ENCODE results near the gene ADCY4. TPM values are rescaled to one million over a fixed set of nuclear protein-coding genes. Genes with fewer than 3 reads are reported as not detected.

ADCY4 gene
- total and polyA plus RNA-seq, 2 of the 13 experiments (the other 11 are each of a cell fraction or from before 2014, with no cell fraction given): 0.03 TPM; not detected in 1

DNA sequence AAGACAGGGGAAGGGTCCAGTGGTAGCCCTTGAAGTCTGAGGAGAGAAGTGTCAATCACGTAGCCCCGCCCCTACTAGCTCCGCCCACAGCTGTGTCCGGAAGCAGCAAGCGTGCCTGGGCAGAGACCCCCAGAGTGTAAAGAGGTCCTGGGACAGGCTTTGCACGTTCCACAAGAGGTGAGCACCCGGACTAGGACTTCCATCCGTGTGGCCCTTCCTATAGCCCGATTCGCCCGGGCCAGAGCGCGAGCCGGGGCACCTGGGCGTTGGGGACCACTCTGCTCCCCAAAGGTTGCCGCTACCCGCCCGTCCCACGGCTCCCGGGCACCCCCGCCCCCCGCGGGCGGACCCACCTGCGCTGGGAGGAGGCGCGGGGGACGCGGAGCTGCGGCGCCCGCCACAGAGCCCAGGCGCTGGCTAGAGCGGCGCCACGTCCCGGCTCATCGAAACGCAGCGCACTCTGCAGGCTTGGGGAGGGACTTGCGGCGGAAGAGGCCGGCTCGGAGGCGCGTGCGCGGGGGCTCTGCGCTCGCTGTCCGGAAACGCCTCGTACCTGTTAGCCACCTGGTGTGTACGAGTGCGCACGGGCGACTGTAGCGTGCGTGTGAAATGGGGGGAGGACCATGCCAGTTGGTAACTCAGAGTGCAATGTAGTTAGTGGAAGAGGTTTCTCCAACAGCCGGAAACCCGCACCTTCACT, 63.6 kb downstream of the ADCY4 start, which contains the start of gene RABGGTA (continued):
- TF ChIP-seq MXD1 (CRISPR knock-in tag; IDR thresholded peaks at IDR 0.05) (peak; percentile 100), TCF7L2 (IDR thresholded peaks at IDR 0.05; ENCODE audit: low read depth, low read length) (no peak), MYNN (CRISPR knock-in tag; IDR thresholded peaks at IDR 0.05; ENCODE audit: low read depth) (peak; percentile 87), ARID5B (CRISPR knock-in tag; IDR thresholded peaks at IDR 0.05) (peak; percentile 86), ZNF678 (CRISPR knock-in tag; IDR thresholded peaks at IDR 0.05) (peak; percentile 94; the same call in 1 of the 2 replicates), ZNF607 (CRISPR knock-in tag; IDR thresholded peaks at IDR 0.05; ENCODE audit: borderline replicate concordance) (peak; percentile 99), ZNF331 (CRISPR knock-in tag; IDR thresholded peaks at IDR 0.05) (peak; percentile 98), MYC (CRISPR knock-in tag; IDR thresholded peaks at IDR 0.05; ENCODE audit: borderline replicate concordance) (peak; percentile 99), NR3C1 (CRISPR knock-in tag; IDR thresholded peaks at IDR 0.05) (peak; percentile 77; the same call in 1 of the 2 replicates), ZNF775 (CRISPR knock-in tag; IDR thresholded peaks at IDR 0.05; ENCODE audit: borderline replicate concordance) (no peak), ESRRA (CRISPR knock-in tag; IDR thresholded peaks at IDR 0.05; ENCODE audit: low read depth) (peak; percentile 95), SIN3A (IDR thresholded peaks at IDR 0.05; ENCODE audit: borderline replicate concordance, low read depth, low read length) (peak; percentile 97), GMEB2 (CRISPR knock-in tag; IDR thresholded peaks at IDR 0.05; ENCODE audit: low read depth) (peak; percentile 90), ZNF326 (CRISPR knock-in tag; IDR thresholded peaks at IDR 0.05; ENCODE audit: borderline replicate concordance) (no peak; the same call in 1 of the 2 replicates), GATA4 (IDR thresholded peaks at IDR 0.05; ENCODE audit: borderline replicate concordance, low read depth) (peak; percentile 76), ZNF121 (CRISPR knock-in tag; IDR thresholded peaks at IDR 0.05) (peak; percentile 84; the same call in 1 of the 2 replicates)
- TF ChIP-seq, protein P1, sequence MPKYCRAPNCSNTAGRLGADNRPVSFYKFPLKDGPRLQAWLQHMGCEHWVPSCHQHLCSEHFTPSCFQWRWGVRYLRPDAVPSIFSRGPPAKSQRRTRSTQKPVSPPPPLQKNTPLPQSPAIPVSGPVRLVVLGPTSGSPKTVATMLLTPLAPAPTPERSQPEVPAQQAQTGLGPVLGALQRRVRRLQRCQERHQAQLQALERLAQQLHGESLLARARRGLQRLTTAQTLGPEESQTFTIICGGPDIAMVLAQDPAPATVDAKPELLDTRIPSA (CRISPR knock-in tag; IDR thresholded peaks at IDR 0.05; ENCODE audit: borderline replicate concordance): peak; percentile 88
- TF ChIP-seq, protein P2, sequence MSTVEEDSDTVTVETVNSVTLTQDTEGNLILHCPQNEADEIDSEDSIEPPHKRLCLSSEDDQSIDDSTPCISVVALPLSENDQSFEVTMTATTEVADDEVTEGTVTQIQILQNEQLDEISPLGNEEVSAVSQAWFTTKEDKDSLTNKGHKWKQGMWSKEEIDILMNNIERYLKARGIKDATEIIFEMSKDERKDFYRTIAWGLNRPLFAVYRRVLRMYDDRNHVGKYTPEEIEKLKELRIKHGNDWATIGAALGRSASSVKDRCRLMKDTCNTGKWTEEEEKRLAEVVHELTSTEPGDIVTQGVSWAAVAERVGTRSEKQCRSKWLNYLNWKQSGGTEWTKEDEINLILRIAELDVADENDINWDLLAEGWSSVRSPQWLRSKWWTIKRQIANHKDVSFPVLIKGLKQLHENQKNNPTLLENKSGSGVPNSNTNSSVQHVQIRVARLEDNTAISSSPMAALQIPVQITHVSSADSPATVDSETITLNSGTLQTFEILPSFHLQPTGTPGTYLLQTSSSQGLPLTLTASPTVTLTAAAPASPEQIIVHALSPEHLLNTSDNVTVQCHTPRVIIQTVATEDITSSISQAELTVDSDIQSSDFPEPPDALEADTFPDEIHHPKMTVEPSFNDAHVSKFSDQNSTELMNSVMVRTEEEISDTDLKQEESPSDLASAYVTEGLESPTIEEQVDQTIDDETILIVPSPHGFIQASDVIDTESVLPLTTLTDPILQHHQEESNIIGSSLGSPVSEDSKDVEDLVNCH (CRISPR knock-in tag; IDR thresholded peaks at IDR 0.05): no peak; the same call in 1 of the 2 replicates

Data from HepG2 (cell line).